ENCODE results near the gene TBP.

DNA sequence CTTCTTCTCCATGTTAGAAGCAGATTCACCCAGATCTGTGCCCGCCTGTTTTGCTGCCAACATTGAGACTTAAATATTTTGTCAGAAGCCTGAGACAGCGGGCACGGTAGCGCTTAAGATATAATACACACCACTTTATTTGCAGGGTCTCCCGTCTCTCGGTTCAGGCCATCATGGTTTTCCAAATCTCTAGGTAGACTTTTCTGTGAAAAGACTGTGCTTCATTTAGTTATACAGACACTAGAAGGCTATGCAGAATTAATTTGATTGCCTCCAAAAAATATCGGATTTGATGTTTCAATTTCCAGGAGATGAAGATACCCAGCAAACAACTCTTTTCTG is 598 bp downstream of the TBP start:
- TF ChIP-seq CTCF (IDR thresholded peaks at IDR 0.05), result no peak
- no peak for TF ChIP-seq POLR2A (IDR thresholded peaks at IDR 0.05)

Data from prostate gland (tissue), 2 donors.